Activated CD4-positive, alpha-beta T cell treated with anti-CD3 and anti-CD28 coated beads for 1 hour (primary cell): ENCODE results near the gene DCST1.
A peak's percentile ranks its signal among the peaks of the same experiment; 100 is the strongest.

Experiments
- DNase-seq: peaks from one replicate; pipeline ENCODE4 v3.0.0-alpha.2; 2020

Gene DCST1

DNA sequence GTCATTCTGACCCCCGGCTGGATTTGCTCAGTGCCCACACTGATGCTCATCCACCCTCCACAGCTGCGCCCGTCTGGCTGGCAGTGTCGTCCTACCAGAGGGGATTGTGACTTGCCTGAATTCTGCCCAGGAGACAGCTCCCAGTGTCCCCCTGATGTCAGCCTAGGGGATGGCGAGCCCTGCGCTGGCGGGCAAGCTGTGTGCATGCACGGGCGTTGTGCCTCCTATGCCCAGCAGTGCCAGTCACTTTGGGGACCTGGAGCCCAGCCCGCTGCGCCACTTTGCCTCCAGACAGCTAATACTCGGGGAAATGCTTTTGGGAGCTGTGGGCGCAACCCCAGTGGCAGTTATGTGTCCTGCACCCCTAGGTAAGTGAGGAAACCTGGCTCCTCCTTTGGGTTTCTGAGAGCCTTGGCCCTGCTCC is 24.2 kb downstream of the DCST1 start:
- DNase-seq: no peak

DNA sequence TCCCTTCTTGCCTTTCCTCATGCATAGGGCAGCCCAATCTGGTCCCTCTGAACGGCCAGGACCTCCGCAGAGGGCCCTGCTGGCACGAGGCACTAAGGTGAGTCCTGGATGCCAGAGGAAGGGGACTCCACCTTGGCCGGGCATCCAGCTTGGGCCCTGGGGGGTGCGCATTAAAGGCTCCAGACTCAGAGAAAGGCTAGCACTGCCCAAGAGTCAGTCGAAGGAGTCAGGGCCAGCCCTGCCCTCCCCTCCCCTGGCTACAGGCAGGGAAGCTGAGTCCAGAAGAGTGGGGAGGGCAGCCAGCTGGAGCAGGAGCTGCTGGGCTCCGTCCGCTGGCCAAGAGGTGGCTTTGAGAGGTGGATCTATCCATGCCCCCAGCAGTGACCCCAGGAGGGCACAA is 27.1 kb downstream of the DCST1 start:
- no peak for DNase-seq

DNA sequence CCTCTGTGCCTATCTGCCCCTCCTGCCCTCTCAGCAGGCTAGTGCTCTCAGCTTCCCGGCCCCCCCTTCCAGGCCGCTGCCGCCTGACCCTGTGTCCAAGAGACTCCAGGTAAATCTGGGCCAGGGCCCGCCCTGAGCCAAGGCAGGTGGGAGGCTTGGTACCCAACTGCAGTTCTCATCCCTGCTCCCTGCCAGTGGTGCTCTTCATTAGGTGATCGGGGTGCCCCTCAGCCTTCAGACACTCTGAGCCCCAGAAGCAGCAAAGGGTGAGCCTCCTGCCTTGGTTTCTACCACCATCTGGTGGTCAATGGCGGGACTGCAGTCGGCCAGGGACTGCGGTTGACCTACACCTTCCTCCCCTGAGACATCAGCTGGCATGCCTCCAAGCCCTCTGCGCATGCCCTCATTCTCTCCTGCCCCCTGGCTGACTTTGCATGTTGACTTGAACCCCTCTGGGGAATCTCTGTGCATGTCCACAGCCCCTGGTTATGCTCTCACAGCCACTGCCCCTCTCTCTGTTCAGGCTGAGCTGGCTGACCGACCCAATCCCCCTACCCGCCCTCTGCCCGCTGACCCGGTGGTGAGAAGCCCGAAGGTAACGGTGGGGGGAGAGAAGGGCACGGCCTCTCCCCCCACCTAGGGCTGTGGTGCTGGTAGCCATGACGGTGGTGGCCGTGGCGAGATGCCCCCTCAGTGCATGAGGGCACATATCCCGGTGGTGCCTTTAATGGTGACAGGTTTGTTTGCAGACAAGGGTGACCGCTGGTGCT is 27.9 kb downstream of the DCST1 start:
- peak; percentile 91 for DNase-seq

- DNase-seq: no peak
Observed at GRCh38 chr1:155062151-155062686, 28.6 kb downstream of the DCST1 start.

DNA sequence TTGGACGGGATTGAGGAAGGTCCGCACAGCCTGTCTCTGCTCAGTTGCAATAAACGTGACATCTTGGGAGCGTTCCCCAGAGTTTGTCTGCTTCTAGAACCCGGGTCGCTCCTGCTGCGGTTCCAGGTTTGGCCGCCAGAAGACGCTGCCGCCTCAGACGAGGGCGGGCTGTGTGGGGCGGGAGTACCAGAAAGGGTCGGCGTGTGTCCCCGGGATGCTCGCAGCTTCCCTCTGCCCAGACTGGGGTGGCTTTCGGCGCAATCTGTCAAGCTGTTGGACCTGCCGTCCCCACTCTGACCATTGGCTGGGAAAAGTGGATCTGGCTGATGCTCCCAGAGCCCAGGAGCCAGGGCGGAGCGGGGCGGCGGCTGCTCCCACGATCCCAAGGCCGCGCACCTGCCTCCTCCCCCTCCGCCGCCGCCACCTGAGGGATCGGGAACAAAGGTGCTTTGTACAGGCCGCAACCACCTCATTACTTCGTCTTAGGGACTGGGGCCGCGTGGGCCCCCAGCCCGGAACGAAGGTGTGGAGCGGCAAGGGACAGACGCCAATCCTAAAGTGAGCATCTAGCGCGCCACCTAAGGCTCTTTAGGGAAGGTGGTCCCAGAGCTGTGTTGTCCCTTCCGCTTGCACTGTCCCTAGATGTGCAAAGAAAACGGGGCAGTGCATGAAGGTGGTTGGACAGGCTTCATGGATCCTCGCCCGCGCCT is 29.2 kb downstream of the DCST1 start:
- DNase-seq: peak; percentile 66

DNA sequence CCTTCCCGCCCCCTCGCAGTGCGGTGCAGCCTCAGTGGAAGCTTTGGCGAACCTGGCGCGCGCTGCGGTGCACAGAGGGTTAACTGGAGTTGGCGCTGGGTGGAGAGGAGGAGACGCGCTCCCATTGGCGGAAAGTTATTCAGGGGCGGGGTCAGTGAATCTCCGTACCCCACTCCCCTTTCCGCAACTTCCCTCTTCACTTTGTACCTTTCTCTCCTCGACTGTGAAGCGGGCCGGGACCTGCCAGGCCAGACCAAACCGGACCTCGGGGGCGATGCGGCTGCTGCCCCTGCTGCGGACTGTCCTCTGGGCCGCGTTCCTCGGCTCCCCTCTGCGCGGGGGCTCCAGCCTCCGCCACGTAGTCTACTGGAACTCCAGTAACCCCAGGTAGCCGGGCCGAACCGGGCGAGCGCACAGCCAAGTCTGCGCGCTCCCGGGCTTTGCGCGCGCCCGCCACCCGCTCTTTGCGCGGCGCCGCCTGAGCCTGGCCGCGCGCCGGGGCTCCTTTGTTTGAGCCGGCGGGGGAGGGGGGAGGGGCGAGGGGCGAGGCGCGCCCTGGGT is 30.0 kb downstream of the DCST1 start, which contains the start of gene EFNA4:
EFNA4 (plus strand) TSS at position 191 of the 561 bp plus-strand sequence; CDS start at position 275, 84 bp downstream.
- peak; percentile 73 for DNase-seq

GRCh38 chr1:155064111-155064831 is 30.6 kb downstream of the DCST1 start:
- no peak for DNase-seq

GRCh38 chr1:155064832-155065429 is 31.3 kb downstream of the DCST1 start:
- DNase-seq: no peak

DNA sequence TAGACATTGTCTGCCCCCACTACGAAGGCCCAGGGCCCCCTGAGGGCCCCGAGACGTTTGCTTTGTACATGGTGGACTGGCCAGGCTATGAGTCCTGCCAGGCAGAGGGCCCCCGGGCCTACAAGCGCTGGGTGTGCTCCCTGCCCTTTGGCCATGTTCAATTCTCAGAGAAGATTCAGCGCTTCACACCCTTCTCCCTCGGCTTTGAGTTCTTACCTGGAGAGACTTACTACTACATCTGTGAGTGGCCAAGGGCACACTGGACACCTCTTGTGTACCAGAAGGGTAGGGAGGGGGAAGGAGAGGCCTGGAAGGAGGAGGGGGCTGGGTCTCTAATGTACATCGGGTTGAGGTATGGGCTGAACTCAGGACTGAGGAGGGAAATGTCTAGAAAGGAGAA is 33.2 kb downstream of the DCST1 start:
- no peak for DNase-seq

GRCh38 chr1:155068599-155068998 is 35.0 kb downstream of the DCST1 start:
- DNase-seq: no peak

GRCh38 chr1:155069551-155070157 is 36.0 kb downstream of the DCST1 start:
- DNase-seq: no peak

DNA sequence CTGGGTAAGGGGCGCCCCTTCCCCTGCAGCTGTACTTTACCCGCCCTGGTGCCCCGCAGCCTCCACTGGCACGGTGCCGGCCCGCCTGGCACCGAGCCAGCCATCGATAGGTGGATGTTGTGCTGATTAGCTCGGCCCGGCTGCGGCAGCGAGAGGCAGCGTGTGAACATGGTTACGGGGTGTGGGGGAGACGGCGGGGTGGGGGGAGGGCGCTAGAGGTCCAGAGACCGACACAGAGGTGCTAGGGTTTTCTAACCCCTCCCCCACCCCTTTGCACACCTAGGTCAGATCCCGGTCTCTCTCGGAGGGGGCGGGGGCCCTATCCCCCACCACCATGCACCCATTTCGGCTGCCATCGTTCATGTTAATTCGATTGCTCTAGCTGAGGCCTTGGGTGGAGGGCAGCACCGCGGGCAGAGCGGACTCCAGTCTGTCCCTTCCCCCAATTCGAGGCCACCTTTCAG is 36.6 kb downstream of the DCST1 start:
- DNase-seq: no peak

DNA sequence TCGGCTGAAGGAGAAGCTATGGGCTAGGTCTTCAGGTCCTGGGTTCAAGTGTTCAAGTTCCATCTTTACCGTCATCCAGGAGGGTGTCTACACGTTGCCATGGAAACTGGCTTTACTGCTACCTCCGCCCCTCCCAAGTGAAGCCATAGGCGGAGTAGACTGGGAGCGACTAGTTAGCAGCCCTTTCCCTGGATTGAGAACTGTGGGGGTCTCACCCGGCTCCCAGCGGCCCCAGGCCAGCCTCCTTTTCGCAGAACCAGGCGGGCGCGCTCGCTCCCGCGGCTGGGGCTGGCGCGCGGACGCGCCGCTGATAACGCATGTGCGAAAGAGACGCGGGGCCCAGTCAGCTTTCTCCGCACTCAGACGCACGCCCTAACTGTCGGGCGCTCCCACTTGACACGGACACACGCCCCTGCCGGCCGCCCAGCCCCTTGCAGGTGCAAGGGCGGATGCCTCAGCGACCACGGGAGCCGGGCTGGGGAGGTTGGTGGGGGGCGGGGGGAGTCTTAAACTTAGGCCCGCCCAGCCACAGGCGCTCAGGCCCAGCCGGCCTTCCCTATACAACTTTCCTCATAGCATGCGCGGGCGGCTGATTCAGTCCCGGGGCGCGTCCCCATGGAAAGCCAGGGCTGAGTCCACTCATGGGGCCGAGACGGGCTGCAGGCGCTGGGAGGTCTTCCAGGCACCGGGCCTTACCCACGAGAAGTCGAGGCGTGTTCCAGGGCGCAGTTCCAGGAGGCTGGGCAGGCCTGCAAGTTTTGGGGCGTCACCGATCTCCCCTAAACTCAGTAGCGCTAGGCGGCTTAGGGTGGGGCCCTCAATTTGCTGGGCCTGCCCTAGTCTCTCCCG is 37.3 kb downstream of the DCST1 start:
- peak; percentile 63 for DNase-seq

- DNase-seq: no peak
Observed at GRCh38 chr1:155071701-155072100, 38.1 kb downstream of the DCST1 start.

DNA sequence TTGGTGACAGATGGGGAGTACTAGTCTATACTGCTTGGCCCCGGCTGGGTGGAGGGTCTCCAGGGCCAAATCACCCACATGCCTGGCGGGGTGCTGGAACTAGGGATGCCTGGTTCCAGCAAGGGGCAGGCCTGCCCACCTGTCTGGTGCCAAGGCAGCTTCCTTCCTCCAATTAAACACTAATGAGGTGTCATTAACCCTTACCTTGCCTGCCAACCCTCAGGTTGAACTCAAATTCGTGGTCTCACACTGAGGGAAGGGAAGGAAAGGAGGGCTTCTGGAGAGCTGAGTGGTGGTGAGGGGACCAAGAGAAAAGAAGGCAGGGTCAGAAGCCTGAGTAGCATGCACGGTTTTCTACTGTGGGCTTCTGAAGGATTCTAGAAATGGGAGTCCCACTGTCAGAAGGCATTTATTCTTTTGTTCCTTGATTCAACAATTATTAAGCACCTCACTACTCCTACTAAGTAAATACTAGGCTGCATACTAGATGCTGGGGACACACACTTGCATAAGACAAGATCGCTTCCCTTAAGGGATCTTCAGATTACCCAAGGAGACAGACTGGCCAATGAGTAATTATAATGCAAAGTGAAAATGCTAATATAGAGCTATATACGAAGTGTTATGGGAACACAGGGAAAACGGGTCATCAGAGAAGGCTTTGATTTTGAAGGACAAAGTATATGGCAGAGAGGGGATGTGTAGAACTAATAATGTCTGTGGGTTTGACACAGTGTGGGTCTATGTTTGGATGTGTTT is 39.1 kb downstream of the DCST1 start:
- DNase-seq: no peak

GRCh38 chr1:155073377-155074242 is 40.0 kb downstream of the DCST1 start:
- no peak for DNase-seq

- no peak for DNase-seq
Observed at GRCh38 chr1:155075535-155075934, 41.9 kb downstream of the DCST1 start.

GRCh38 chr1:155076371-155076770 is 42.7 kb downstream of the DCST1 start:
- DNase-seq: no peak

DNA sequence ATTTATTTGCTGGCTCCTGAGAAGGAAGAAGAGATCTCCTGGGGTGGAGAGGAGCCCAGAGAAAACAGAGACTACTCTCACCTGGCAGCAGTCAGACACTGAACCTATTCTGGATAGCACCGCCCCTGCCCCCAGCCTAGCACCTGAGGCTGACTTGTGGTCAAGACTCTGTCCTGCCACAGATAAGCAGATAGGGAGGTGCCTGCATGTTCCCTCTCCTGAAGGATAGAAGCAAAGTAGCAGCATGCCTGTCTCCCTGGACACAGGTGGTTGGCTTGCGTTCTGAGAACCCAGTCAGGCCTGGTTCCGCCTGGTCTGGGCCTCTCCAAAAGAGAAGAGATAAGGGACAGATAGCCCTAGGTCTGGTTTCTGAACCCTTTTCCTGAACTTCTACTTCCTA is 43.7 kb downstream of the DCST1 start:
- no peak for DNase-seq
